Fibroblast of skin of right biceps (primary cell): ENCODE data around the gene MYH6.

Experiments used
- DNase-seq: peaks from one replicate; pipeline ENCODE4 v3.0.0-alpha.2; 2013

The MYH6 gene

DNA sequence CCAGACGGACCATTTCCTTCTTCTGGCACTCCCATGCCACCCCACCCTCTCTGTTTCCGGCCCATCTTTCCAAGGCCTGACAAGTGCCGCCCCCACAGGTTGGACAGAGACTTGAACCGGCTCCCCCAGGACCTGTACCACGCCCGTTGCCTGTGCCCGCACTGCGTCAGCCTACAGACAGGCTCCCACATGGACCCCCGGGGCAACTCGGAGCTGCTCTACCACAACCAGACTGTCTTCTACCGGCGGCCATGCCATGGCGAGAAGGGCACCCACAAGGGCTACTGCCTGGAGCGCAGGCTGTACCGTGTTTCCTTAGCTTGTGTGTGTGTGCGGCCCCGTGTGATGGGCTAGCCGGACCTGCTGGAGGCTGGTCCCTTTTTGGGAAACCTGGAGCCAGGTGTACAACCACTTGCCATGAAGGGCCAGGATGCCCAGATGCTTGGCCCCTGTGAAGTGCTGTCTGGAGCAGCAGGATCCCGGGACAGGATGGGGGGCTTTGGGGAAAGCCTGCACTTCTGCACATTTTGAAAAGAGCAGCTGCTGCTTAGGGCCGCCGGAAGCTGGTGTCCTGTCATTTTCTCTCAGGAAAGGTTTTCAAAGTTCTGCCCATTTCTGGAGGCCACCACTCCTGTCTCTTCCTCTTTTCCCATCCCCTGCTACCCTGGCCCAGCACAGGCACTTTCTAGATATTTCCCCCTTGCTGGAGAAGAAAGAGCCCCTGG is 32.4 kb downstream of the MYH6 start:
- DNase-seq = no peak

DNA sequence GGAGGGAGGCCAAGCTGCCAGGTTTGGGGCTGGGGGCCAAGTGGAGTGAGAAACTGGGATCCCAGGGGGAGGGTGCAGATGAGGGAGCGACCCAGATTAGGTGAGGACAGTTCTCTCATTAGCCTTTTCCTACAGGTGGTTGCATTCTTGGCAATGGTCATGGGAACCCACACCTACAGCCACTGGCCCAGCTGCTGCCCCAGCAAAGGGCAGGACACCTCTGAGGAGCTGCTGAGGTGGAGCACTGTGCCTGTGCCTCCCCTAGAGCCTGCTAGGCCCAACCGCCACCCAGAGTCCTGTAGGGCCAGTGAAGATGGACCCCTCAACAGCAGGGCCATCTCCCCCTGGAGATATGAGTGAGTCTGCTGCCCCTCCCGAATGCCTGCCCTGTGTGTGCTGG is 35.0 kb downstream of the MYH6 start:
- no peak for DNase-seq

DNA sequence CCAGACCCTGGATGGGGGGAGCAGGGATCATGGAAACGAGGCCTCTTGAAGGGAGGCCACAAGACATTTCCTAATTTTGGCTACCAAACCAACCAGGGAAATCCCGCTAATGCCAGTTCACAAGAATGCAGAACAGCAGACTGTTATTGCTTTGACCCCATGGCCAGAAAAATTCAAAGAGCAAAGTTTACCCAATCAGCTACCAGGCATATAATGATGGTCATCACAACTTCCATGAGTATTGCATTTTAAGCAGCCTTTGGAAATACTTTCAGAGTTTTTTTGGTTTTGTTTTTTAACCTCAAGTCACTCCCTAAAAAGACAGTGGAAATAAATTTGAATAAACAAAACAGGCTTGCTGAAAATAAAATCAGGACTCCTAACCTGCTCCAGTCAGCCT is 35.6 kb downstream of the MYH6 start, which contains the start of gene IL25:
Gene IL25, plus strand, starts transcription at position 301 of the 400 bp plus-strand sequence.
- DNase-seq = no peak

DNA sequence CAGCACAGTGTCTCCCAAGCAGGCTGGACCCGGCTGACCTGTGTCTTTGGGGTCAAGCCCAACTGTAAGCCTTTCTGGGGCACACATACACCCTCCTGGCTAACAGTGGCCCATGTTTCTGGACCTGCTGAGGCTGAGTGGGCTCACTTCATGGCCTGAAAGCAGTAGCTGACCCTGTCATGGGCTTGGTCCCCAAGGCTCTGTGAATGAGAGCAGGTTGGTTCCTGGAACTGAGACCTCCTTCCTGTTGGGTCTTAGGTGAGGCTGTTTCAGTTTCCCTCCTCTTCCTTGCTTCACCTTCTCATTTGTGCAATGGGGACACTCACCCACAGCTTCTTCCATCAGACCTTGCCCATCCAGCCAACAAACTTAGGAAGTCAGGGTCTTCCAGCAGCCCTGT is 36.2 kb downstream of the MYH6 start:
- no peak for DNase-seq

DNA sequence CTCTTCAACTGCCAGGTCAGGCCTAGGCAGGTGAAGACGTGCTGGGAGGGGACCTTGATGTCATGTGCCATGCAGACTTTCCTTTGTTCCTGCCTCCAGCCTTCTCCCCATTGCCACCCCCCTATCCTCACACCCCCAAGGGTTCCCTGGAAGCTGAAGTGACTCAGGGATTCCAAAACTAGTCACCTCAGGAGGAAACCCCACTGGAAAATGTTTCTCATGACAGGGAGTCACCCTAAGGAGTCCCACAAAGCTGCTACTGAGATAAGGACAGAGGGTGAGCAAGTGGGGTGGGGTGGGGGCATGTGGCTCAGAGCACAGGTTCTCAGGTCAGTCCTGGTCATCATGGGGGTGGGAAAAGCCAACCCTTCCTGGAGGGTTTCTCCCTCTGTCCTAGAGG is 37.9 kb downstream of the MYH6 start:
- DNase-seq = no peak

DNA sequence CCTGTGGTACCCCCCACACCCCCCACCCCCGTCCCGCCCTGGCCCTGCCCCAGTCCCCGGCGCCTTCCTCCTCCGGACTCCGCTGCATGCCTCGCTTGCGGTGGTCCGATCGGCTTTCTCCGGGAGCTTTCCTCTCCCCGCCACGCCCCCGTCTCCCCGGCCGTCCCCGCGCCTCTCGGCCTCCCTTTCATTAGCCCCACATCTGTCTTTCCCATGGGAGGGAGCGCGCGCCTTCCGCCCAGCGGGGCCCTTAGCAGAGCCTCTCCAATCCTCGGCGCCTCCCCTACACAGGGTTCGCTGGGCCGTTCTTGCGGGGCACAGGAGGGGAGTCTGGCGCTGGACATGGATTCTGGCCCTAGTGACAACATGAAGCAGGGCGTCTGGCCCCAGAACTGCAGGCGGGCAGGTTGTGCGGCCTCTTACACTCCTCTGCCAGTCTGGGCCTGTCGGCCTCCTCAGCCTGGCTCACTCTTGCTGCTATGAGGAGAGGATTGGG is 41.6 kb downstream of the MYH6 start:
- peak; percentile 78 for DNase-seq

DNA sequence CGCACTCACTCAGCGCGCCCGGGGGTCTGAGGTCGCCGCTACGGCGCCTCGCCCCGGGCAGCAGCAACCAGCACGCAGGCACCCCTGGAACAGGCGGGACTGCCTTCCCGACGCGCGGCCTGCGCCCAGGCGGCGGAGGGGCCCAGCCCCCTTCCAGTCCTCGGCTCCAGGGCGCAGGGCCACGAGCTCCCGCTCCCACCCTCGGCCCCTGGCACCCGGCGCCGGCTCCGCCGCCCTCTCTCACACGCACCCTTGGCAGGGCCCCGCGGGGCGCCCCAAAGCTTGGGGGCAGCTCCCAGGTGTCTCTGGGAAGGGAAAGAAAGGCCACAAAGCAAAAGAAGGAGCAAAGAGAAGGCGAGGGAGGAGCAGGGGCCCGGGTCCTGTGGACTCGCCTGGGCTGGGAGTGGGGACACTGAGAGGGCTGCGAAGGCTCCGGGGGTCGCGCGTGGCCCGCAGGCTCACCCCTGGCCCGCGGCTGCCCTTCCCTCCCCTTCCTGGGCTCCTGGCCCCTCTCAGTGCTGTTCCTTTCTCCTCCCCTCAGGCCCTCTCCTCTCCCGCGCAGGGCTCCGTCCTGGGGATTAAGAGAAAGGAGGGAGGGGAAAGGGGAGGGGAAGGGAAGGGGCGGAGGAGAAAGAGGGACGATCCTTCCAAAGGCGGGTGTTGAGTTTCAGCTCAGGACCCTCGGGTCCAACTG is 42.2 kb downstream of the MYH6 start:
- peak; percentile 87 for DNase-seq

DNA sequence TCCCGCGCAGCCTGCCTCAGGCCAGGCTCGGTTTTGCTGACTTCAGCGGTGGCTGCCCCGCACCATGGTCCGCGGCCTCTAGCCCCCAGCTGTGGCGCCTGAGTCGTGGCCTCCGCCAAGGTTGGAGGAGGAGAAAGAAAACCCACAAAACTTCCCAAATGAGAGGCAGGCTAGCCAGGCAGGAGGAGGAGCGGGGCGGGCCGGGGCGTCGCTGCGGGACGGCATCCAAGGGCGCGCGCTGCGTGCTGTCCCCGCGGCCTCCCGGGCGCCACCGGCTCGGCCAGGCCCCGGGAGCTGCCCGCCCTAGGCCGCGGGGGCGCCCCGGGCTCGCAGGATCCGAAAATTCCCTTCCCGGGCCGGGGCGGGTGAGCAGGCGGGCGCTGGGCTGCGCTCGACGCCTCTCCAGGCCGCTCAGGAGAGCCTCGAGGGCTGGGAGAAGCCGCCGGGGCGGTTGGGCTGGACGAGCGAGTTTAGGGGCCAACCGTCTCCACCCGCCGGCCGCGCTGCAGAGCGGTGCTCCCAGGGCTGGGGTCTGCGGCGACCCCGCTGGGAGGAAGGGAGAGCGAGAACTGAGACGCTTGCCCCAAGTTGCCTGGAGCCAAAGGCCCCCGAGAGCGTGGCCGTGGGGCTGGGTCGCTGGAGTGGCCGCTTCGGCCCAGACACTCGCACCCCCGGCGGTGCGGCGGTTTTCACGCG is 42.9 kb downstream of the MYH6 start, which contains the start of gene EFS:
Gene EFS, minus strand, starts transcription at position 137 of the 696 bp plus-strand sequence. CDS start 147 bp downstream, outside the sequence.
- DNase-seq = peak; percentile 56

DNA sequence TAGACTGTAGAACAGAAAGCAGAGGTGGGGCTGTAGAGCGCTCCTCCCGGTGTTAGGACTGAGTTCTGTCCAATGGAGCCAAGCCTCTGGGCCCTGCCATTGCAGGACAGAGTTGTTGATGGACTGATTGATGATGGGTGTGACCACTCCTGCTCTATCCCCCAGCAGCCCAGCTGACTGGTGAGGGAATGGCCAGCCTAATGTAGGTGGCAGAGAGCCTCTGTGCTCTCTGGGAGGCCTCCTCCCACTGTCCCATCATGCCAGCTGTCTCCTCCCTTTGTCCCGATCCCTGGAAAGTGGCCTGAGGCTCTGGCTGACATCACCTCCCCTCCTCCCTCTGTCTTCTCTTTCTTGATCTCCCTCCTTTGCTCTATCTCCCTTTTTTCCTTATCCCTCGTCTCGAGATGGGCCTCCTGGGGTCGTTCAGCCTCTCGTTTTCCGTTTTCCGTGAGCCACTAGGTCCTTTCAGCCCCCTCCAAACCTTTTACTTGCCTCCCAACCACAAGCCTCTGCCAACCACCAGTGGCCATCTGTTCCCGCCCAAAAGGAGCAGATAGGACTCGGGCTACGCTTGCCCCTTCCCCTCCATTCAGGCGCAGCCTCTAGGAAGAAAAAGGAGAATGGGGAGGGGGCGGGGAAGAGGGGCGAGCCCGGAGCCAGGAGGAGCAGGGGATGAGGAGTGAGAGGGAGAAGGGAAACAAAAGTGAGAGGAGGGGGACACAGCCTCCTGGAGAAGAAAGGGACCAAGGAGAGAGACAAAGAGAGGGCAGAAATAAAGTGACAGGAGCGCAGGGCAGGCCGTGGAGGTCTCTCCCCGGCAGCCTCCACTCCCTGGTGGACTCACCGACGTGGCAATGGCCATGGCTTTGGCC is 43.7 kb downstream of the MYH6 start:
- DNase-seq = peak; percentile 56

DNA sequence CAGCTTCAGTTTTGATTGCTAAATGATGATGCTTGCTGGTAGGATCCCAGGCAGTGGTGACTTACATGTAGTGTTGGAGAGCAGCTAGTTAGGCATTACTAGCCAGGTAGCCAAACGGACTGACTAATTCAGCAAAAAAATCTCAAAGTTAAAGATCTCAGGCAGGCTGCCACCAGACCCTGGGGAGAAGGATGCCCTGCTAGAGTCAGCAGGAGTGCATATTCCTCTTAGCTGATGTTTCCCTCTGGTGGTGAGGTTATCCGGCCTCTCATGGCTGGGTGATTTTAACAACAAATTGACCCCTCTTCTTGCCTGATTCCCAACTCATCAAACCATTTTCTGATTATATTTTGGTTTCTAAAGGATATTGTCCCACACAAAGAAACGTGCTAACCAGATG is 45.9 kb downstream of the MYH6 start:
- DNase-seq = peak; percentile 49

DNA sequence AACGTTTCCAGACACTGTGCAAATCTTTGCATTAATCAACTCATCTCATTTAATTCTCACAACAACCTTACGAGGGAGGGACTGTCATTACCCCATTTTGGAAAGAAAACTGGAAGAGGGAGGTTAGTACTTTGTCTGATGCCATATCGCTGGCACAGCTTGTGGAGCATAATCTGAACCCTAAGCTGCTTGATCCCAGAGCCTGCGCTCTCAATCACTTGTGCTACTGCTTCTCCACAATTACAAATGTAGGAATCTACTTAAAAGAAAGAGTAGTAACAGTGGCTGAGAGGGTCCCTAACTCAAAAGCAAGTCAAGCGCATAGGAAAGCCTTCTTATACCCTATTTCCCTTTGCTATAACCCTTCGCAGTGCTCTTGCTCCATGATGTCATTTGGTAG is 46.3 kb downstream of the MYH6 start:
- no peak for DNase-seq

DNA sequence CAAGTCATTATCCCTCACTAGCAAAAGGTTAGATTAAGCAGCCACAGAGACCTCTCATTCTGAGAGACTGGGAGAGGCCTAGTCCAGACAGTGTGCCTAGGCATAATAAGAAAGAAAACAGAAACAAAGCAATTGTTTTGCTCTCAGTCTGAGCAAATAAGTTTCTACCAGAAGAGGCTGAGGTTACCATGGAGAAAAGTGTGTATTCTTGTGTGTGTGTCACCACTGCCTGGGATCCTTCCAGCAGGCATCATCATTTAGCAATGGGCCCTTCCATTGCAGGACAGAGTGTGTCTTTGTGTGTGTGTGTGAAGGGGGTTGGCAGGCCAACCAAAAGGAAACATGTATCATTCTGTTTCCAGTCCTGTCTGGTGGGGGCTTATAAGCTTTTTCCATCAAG is 46.8 kb downstream of the MYH6 start:
- peak; percentile 66 for DNase-seq

DNA sequence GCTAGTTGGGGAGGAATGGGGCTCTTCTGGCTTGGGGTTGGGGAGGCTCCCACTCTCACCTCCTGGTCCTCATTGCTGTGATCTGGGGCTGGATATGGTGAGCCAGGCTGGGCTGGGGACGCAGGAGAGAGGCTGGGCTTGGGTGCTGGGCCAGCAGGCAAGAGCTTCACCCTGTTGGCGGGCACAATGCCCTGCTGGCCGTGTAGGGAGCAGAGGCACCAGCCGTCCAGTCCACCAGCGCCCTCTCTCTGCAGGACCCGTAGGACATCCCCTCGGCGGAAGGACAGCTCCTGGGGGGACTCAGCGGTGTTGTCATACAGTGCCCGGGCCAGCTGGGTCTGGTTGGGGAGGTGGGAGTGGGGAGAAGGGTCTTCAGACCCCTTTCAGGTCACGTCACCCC is 47.6 kb downstream of the MYH6 start:
- DNase-seq = no peak

DNA sequence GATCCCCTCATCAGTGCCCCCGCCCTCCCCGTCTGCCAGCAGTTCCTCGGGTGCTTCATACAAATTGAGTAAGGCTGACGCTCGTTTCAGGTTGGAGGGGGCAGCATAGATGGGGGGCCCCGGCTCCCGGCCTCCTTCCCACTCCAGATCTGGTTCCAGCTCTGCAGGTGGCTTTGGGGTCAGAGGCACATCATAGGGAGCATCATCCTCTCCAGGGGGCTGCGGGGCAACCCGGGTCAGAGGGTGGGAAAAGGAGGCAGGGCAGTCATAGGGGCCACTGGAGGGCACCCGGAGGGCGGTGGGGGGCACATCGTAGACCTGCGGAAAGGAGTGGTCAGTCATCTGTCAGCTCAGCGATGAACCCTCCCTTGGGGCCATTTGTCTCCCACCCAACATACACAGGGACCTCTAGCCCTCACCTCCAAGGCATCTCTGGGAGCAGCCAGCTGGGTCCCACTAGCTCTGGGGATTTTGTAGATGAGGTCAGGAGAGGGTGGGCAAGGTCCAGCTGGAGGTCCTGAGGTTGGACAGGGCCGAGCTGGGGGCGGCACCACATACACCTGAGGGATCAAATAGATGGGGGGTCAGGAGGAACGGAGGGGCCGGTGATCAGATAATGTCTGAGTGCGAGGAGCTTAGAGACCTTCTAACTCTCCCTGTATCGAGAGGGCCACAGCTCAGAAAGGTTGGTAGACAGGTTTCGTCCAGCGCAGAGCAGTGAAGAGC is 48.2 kb downstream of the MYH6 start:
- no peak for DNase-seq

DNA sequence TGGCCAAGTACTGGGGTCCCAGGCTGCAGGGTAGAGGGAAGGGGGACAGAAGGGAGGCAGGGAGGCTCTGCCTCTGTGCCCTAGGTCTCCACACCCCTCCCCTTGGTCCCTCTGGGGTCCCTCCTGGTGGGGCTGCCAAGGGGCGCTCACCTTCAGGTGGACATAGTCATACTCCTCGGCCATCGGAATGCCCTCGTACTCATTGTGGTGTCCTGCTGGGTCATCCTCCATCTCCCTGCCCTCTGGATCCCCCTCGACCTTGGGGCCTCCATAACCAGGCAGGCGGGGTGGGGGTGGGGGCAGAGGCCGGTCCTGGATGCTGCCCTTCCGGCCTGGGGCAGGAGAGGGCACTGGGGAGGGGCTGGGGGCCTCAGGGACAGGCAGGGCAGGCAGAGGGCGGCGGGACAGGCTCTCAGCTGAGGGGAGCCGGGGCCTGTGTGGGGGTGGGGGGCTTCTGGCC is 48.9 kb downstream of the MYH6 start:
- no peak for DNase-seq

DNA sequence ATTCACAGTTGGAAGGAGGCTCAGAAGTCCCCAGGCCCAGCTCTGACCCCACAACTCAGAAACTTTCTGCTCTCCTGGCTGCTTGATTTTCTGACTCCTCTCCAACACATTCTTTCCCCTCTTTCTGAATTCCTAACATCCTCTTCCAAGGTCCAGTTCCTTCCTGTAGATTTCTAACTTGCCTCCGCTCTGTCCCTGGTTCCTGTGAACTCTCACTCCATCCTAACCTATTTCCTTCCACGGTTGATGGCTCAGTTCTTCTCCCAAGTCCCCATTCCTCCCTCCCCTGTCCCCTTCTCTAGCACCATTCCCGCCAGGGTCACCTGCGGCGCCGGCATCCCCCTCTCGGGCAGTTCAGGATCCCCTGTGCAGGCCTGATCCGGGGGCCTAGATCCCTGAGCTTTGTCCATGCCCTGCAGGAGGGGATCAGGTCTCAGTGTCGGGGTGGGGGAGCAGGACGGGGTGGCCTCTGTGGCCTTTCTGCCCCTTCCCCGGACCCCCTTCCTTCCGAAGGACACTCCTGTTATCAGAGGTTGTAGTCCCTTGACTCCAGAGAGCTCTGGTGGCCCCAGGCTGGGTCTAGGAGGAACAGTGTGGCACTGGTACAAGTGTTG is 49.4 kb downstream of the MYH6 start:
- DNase-seq = no peak

DNA sequence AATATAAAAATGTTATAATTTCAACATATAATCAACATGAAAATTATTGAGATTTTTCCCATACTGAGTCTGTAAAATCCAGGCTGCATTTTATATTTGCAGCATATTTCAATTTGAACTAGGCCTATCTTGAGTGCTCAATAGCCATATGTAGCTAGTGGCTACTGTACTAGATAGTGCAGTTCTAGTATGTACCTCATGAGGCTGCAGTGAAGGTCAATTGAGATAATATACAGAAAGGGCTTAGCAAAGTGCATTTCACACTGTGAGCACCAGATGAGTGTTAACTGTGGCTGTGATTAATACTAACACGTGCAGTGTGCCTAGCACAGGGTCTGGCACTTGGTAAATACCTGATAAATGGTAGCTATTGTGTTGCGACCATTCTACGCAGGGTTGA is 50.0 kb downstream of the MYH6 start:
- DNase-seq = no peak

DNA sequence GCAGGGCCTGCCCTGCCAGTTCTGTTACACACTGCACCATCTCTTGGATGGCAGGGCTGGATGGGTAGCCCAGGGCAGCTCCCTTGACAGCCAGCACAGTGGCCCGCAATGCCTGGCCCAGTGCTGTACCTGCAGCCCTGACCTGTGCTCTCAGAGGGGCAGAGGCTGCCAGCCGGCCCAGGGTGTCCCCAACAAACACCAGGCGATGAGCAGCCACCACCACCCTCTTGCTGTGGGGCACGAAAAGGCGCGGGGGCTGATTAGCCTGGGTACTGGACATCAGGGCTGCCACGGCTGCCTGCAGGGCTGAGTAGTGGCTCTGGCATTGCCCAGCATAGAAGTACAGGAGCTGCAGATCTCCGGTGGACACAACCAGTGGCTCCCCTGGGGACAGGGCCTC is 50.8 kb downstream of the MYH6 start:
- no peak for DNase-seq

DNA sequence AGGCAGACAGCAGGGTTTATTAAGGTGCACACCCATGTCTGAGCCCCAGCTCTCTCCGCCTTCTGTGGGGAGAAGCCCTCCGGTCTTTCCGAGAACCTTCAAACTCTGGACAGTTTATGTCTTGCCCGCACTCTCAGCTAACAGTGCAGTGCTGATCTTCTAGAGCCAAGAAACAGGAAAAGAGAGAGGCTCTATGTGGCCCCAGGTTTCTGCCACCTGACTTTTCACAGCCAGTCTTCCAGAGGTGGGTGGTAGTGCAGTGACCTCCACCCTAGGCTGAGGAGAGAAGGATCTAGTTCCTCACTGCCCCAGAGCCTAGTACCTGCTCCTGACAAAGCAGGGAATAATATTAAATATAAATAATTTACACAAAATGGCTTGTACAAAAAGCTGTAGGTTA is 51.4 kb downstream of the MYH6 start:
- no peak for DNase-seq

DNA sequence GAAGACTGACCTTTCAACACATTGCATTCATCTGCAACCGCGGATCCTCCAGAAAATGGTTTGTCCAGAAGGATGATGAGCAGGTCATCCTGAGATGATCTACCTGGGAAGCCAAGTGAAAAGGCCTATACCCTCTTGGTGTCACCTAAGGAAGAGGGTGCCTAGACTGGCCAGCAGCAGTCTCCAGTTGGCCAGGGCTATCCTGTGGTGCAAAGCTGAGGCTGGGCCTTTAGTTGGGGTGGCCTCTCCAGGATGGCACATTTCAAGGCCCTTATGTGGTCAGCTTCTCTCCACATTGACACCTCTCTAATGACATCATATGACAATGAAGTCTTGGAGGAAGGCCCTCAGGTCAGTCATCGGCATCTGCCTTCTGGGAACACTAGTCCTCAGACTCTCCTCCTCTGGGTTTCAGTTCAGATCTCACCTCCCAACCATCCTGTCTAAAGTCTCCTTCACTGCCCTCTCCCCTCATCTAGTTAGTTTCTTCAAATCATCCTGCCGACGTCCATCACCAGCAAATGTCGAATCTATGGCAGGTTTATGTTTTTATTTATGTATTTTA is 52.1 kb downstream of the MYH6 start:
- no peak for DNase-seq

DNA sequence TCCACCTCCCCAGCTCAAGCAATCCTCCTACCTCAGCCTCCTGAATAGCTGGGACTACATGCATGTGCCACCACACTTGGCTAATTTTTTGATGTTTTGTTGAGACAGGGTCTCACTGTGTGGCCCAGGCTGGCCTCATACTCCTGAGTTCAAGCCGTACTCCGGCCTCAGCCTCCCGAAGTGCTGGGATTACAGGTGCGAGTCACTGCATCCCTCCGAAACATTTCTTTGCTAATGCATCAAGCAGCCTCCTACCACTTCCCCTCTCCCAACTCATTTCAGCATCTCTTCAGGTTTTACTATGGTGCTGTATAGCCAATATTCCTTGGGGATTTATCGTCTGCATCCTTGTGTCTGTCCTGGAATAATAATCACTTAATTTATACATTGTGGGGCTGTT is 53.1 kb downstream of the MYH6 start:
- no peak for DNase-seq
